GM21360 (cell line): ENCODE measurements around the gene OTUD1.
A peak's percentile ranks its signal among the peaks of the same experiment; 100 is the strongest.
"Not testable (repeated sequence)": the region's sequence is repeated elsewhere in the genome, so short reads cannot be mapped to it uniquely, and the experiment has no call there.

Experiments used
- ATAC-seq: cut with Tn5 transposase; IDR thresholded peaks from one replicate; pipeline ENCODE4 v1.9.1; 2021; ENCODE audit warnings: mild to moderate bottlenecking, moderate library complexity; ENCODE audit not compliant: unreplicated experiment

The OTUD1 gene, protein sequence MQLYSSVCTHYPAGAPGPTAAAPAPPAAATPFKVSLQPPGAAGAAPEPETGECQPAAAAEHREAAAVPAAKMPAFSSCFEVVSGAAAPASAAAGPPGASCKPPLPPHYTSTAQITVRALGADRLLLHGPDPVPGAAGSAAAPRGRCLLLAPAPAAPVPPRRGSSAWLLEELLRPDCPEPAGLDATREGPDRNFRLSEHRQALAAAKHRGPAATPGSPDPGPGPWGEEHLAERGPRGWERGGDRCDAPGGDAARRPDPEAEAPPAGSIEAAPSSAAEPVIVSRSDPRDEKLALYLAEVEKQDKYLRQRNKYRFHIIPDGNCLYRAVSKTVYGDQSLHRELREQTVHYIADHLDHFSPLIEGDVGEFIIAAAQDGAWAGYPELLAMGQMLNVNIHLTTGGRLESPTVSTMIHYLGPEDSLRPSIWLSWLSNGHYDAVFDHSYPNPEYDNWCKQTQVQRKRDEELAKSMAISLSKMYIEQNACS

DNA sequence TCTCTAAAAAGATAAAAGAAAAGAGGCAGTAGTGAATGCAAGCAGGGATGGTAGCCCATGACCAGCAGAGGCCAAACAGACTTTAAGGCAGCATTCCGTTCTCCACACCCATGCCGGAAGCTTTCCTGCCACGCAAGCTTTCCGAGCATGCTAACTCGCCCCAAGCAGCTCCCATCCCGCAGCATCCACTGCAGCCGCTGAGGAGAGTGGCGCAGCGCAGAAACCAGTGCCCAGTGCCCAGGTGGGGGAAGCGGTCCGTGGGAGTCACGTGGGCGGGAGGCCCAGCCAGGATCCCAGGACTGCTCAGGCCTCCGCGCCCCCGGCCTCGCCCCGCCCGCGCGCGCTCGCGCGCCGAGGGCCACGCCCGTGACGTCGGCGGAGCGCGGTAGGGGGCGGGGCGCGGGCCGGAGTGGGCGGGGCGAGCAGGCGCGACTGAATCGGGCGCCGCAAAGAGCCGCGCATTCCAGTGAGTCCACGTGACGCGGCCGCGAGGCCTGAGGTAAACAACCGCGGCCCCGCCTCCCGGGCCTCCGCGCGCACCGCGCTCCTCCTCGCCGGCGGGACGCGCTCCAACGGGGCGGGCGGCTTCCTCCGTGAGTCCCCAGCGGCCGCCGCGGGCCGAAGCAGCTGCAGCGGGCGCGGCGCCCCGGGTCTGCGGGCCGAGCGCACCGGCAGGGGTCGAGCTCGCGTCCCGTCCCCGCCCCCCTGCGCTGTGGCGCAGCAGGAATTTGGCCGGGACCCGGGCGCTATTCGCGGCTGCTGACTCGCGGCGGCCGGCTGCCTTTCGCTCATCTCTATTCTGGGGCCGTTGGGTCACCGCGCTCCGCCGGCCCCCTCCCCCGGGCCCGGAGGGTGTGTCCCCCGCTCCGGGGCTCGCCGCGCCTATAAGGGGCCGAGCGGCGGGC lies at the start of gene OTUD1:
TSS of gene OTUD1 (plus strand) at position 529 of the 905 bp plus-strand sequence. CDS start 383 bp downstream, outside the sequence.
- ATAC-seq, result peak; percentile 77

DNA sequence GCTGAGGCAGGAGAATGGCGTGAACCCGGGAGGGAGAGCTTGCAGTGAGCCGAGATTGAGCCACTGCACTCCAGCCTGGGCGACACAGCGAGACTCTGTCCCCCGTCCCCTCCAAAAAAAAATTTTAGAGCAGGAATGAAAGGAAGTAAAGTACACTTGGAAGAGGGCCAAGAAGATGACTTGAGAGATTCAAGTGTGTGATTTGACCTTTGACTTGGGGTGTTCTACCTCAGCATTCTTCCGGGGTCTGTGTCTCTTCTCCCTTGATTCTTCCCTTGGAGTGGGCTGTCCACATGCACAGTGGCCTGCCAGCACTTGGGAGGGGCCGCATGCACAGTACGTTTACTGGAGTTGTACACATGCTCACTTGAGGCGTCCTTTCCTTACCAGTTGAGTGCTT lies 48.5 kb upstream of the OTUD1 start:
- not testable (repeated sequence) for ATAC-seq

DNA sequence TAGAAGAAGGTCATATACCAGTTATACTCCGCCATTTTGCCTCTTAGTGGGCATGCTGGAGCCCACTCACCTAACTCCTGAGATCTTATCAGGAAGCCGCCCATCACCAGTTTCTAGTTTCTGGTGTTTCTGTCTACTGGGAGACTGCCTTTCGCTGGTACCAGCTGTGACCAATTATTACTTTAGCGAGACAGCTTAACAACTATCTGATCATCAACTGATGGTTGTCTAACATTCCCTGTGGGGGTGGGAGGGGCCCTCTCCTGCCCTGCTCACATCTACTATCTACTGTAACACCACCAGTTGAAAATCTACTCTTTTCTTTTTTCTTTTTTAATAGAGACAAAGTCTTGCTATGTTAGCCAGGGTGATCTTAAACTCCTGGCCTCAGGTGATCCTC lies 48.1 kb upstream of the OTUD1 start:
- ATAC-seq, result no peak

DNA sequence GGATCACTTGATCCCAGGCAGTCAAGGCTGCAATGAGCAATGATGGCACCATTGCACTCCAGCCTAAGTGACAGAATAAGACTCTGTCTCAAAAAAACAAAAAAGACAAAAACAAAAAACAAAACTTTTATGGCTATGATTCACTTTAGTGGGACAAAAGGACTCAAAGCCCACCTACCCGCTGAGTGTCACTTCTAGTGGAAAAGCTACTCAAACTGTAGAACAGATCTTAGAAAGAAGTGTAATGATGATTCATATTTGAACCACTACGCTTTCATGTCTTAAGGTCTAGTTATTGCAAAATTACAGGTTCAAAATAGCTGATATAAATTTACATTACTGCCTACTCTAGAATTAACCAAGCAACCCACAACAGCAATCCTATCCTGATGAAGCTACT lies 47.1 kb upstream of the OTUD1 start:
- ATAC-seq, result no peak

DNA sequence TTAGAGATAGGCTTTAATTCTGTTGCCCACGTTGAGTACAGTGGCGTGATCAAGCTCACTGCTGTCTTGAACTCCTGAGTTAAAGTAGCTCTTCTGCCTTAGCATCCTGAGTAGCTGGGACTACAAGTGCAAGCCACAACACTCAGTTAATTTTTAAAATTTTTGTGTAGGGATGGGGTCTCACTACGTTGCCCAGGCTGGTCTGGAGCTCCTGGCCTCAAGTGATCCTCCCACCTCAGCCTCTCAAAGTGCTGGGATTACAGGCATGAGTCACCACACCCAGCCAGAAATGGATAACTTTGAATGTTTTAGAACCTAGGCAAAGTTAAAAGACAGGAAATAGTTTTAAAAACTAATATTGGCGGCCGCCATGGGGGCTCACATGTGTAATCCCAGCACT lies 43.9 kb upstream of the OTUD1 start:
- no peak for ATAC-seq

DNA sequence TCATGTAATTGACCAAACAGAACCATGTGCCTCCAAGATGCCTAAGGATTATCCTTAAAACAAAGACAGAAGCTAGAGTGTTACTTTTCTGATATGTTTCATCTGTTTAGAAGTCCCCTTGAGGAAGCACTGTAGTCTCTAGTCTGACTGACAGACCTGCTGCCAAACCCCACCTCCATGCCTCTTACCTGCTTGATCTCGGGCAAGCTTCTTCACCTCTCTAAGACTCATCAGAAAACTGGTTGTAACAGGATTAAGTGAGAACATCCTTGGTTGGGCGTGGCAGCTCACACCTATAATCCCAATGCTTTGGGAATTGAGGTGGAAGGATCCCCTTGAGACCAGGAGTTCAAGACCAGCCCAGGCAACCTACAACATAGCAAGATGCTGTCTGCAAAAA lies 42.2 kb upstream of the OTUD1 start:
- no peak for ATAC-seq

DNA sequence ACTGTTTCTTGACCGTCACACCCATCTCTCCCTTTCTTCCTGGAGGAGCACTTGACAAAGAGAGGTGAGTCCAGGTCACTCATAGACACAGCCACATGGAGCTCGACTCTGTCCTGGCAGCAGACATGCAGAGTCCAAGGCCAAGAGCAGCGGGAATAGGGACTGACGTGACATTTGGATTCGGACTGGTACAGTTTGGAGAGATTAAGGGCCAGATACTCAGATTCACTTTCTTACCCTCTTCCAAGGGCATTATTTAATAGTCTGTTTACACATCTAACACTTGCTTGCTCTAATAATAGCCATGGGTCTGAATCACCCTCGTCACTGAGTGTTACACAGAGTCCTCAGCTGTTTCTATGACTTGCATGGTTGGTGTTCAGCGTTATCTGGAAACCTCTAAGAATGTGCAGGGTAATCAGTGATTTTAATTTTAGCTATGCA lies 39.2 kb upstream of the OTUD1 start:
- ATAC-seq, result no peak

DNA sequence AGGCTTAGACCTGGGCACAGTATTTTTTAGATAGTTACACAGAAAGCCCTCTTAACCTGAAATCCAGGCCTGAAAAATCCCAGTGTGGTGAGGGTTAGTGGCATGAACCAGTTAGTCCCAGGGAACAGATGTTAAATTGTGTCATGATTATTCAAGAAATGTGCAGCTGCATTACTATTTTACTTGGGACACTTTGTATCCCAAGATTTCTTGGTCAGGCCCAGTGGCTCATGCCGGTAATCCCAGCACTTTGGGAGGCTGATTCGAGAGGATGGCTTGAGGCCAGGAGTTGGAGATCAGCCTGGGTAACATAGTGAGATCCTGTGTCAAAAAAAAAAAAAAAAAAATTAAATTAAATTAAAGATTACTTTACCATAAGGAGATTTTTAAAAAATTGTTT lies 36.0 kb upstream of the OTUD1 start:
- ATAC-seq, result no peak

DNA sequence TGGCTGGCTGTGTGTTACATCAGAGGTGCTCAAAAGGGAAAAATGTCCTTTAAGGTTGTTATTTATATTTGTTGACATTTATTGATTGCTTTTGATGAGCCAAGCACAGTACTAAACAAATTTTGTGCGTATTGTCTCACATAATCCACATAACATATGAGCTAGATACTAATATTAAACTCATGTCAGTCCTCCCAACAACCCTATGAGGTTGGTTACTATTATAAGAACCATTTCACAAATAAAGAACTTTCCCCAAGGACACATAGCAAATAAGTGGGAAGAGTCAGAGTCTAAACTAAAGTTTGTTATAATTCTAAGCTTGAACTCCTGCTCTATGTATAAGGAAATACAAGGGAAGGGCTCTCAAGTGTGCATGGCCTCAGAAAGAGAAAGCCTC lies 35.6 kb upstream of the OTUD1 start:
- no peak for ATAC-seq

DNA sequence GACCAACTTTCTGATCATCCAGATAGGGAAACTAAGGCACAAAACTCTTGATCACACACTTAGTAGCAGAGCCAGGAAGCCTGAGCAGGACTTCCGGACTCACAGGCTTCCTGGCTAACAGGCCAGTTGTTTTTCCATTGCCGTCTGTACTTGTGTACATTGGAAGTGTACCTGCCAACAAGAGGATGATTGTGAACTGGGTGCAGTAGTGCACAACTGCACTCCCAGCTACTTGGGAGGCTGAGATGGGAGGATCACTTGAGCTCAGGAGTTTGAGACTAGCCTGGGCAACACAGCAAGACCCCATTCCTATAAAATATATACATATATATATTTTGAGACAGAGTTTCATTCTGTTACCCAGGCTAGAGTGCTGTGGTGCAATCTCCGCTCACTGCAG lies 35.2 kb upstream of the OTUD1 start:
- ATAC-seq, result no peak

DNA sequence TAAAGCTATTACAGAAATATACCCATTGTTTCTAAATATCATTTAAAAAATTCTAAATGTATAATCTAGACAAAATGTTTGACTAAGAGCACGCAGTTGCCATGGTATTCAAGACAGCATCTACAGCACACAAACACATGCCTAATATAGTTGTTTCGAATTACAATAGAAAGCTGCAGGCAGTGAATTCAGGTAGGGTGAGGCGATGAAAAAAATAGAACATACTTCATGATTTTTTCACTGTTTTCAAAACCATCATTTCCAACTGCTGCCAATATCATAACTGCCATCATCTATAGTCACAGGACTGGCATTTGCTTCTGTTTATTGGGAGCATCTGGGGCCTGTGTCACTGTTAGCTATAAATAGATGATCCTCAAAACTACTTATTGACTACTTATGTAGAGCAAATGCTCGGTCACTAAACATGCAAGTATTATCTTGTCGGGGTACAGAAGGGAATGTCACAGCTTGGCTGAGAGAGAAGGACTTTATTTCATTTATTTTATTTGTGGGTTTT lies 34.4 kb upstream of the OTUD1 start:
- no peak for ATAC-seq

DNA sequence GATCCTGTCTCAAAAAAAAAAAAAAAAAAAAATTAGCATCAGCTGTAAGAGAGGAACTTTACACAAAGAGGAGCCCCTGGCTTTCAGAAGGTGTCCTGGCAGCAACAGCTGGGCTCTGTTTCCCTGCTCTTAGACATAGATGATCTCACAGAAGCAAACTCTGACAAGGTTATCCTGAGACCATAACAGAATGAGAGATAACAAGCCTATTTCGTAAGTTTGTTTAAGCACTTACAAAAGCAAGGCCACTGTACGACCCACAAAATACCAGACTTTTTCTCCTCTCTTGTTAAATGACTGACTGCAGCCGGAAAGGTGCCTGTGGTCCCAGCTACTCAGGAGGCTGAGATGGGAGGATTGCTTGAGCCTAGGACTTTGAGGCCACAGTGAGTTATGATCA lies 33.3 kb upstream of the OTUD1 start:
- ATAC-seq, result no peak

DNA sequence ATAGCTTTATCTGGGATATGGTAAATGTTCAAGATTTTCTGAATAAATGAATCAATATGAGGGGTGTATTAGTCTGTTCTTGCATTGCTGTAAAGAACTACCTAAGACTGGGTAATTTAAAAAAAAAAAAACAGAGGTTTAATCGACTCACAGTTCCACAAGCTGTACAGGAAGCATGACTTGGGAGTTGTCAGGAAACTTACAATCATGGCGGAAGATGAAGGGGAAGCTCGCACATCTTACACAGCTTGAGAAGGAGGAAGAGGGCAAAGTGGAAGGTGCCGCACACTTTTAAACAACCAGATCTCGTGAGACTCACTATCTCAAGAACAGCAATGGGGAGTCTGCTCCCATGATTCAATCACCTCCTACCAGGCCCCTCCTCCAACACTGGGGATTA lies 32.5 kb upstream of the OTUD1 start:
- ATAC-seq, result no peak

DNA sequence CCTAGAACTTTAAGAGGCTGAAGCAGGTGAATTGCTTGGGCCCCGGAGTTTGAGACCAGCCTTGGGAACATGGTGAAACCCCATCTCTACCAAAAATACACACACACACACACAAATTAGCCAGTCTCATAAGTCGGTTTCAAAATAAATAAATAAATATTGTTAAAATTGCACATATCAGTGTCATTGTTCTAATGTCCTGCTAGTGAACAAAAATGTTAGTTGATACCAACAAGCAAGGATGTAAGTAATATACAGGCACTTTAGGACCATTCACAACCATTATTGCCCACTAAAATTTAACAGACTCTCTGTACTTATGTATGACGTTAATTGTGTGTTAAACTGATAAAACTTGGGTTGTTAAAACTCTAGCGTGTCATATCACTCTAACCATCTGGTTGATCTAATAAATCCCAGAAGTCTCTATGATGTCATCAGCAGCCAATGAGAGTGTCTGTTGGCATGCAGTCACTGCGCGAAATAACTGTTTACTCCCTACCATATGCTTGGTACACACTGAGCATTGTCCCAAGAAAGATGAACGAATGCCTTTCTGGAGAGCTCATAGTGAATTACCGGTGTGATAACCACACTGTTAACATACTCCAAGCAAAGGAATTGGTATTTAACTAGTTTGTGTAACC lies 30.4 kb upstream of the OTUD1 start:
- no peak for ATAC-seq

DNA sequence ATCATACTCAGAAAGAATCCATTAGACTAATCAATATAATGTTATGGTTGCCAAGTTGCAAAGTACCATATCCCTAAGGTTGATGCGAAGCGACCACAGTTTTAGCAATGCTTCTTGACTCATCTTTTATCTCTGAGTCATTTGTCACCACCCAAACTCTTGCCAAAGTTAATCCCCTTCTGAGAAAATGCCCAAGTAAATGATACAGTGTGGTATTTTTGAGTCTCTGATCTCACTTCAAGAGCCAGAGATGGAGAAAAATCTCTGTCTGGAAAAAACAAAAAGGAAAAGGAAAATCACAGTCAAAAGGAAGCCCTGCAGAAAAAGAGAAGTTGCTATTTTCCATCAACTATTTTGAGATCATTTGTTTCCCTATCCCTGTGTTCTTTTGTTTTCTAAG lies 26.7 kb upstream of the OTUD1 start:
- no peak for ATAC-seq

DNA sequence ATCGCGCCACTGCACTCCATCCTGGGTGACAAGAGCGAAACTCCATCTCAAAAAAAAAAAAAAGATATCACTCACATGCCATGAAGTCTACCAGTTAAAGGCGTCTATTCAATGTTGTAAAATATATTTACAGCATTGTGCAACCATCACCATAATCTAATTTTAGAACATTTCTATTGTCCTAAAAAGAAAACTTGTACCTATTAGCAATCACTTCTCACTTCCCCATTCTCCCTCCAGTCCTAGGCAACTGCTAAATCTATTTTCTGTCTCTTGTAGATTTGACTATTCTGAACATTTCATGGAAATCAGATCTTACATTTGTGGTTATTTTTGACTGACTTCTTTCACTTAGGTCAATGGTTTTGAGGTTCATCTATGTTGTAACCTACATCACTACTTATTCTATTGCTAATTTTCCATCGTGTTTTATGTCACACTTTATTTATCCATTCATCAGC lies 25.2 kb upstream of the OTUD1 start:
- peak; percentile 95 for ATAC-seq

DNA sequence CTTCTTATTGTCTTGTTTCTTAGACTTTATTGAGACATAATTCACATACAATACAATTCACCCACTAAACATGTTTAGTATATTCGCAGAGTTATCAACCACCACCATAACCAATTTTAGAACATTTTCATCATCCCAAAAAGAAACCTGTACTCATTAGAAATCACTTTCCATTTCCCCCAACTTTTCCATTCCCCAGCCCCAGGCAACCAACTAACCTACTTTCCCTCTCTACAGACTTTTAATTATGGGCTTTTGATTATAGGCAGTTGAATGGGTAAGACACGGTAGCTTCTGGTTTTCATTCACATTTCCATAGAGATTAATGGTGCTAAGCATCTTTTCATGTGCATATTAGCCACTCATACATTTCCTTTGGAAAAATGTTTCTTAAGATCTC lies 24.2 kb upstream of the OTUD1 start:
- ATAC-seq, result no peak

DNA sequence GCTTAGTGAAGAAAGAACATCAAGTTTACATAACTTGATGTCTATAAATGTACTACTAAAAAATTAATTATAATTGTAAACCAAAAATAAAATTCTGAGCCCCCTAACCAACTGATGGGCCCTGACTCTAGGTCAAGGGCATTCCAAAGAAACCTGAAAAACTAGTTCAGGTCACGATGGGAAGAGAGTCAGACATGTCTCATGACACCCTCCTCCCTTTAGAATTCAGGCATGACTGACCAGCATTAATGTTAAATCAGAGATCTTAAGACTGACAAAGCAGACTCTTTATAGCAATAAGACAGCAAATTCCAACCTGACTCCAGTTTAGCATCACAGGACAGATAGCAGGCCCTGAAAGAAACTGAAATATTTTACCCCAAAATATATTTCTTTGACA lies 21.6 kb upstream of the OTUD1 start:
- ATAC-seq, result no peak

DNA sequence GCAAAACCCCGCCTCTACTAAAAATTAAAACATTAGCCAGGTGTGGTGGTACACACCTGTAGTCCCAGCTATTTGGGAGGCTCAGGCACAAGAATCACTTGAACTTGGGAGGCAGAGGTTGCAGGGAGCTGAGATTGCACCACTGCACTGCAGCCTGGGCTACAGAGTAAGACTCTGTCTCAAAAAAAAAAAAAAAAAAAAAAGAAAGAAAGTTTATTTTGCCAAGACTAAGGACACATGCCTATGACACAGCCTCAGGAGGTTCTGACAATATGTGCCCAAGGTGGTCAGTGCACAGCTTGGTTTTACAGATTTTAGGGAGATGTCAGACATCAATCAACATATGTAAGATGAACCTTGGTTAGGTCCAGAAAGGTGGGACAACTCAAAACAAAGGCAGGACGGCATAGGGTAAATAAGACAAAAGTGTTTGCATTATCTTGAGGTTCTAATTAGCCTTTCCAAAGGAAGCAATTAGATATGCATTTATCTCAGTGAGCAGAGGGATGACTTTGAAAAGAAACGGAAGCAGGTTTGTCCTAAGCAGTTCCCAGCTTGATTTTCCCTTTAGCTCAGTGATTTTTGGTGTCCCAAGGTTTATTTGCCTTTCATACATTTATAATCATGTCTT lies 20.7 kb upstream of the OTUD1 start:
- no peak for ATAC-seq

DNA sequence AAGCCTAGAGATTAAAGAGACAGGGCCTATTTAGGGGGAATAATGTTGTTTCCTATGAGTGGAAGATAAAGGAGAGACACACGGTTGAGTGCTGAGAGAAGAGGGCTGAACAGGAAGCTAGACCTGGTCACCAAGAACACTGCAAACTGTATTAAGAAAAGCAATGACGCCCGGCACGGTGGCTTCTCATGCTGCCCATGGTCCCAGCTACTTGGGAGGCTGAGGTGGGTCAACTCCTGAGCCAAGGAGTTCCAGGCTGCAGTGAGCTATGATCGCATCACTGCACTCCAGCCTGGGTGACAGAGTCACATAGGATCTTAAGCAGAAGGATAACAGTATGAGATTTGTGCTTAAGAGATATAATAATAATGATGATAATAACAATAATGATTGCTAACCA lies 19.7 kb upstream of the OTUD1 start:
- ATAC-seq, result no peak
